HL-60 (cell line): Measurements from ENCODE around the gene CSRNP2.

Source experiments
- CTCF ChIP-seq: IDR thresholded peaks from one replicate; pipeline ENCODE4 v1.5.1; 2011; ENCODE audit warnings: low read length, control low read depth, inconsistent platforms; ENCODE audit not compliant: insufficient read depth
- POLR2AphosphoS5 ChIP-seq: IDR thresholded peaks from 2 replicates; pipeline ENCODE4 v1.6.1; 2012; ENCODE audit warnings: low read depth
- TF ChIP-seq, protein P1 (sequence below): IDR thresholded peaks from 2 replicates; pipeline ENCODE4 v1.6.1; 2012; ENCODE audit warnings: low read depth; ENCODE audit not compliant: insufficient replicate concordance

DNA sequence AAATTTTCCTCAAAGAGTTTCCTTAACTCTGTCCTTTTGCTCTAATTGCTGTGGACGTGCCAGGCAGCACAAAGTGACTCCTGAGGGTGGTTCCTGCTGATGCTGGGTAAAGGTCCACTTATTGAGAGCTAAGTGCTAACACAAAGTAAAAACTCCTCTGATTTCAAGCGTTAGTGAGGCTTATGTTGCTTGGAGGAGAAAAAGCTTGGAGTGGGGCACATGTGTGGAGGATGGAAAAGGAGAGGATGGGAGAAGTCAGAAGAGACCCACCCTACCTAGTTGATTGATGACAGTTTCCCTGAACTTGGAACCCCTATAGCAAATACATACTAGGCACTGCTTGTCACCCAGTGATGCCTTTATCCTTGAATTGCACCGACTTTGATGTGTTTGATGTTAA is 47.1 kb downstream of the CSRNP2 start:
- no peak for TF ChIP-seq CTCF
- TF ChIP-seq, protein P1, sequence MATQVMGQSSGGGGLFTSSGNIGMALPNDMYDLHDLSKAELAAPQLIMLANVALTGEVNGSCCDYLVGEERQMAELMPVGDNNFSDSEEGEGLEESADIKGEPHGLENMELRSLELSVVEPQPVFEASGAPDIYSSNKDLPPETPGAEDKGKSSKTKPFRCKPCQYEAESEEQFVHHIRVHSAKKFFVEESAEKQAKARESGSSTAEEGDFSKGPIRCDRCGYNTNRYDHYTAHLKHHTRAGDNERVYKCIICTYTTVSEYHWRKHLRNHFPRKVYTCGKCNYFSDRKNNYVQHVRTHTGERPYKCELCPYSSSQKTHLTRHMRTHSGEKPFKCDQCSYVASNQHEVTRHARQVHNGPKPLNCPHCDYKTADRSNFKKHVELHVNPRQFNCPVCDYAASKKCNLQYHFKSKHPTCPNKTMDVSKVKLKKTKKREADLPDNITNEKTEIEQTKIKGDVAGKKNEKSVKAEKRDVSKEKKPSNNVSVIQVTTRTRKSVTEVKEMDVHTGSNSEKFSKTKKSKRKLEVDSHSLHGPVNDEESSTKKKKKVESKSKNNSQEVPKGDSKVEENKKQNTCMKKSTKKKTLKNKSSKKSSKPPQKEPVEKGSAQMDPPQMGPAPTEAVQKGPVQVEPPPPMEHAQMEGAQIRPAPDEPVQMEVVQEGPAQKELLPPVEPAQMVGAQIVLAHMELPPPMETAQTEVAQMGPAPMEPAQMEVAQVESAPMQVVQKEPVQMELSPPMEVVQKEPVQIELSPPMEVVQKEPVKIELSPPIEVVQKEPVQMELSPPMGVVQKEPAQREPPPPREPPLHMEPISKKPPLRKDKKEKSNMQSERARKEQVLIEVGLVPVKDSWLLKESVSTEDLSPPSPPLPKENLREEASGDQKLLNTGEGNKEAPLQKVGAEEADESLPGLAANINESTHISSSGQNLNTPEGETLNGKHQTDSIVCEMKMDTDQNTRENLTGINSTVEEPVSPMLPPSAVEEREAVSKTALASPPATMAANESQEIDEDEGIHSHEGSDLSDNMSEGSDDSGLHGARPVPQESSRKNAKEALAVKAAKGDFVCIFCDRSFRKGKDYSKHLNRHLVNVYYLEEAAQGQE, result no peak
- TF ChIP-seq POLR2AphosphoS5, result no peak
